ENCODE results near the gene RPS26.

RPS26 gene

DNA sequence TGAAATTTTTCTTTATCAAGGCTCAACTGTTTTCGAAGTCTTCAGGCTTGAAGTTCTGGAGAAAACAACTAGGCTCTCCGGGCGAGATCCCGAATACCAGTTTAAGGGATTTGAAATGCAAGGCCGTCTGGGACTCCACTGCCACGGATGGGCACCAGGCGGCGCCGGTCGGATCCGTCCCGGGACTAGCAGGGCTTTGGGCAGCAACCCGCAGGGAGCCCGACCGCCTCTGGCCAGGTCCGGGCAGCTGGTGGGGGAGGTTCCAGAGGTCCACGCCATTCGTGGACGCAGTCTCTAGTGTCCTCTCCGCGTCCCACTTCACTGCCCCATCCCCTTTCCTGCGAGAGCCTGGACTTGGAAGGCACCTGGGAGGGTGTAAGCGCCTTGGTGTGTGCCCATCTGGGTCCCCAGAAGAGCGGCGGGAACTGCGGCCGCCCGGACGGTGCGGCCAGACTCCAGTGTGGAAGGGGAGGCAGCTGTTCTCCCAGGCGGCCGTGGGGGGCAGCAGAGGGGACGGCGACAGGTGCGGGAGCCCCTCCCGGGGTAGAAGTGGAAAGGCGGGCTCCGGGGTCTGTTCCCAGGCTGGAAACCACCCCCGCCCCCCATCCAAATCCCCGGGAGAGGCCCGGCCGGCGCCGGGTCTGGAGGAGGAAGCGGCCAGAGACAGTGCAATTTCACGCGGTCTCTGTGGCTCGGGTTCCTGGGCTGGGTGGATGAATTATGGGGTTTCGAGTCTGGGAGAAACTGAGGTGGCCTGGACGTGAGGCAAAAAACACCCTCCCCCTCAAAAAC lies 37.4 kb downstream of the RPS26 start:
- peak; percentile 83 to 87 for DNase-seq

DNA sequence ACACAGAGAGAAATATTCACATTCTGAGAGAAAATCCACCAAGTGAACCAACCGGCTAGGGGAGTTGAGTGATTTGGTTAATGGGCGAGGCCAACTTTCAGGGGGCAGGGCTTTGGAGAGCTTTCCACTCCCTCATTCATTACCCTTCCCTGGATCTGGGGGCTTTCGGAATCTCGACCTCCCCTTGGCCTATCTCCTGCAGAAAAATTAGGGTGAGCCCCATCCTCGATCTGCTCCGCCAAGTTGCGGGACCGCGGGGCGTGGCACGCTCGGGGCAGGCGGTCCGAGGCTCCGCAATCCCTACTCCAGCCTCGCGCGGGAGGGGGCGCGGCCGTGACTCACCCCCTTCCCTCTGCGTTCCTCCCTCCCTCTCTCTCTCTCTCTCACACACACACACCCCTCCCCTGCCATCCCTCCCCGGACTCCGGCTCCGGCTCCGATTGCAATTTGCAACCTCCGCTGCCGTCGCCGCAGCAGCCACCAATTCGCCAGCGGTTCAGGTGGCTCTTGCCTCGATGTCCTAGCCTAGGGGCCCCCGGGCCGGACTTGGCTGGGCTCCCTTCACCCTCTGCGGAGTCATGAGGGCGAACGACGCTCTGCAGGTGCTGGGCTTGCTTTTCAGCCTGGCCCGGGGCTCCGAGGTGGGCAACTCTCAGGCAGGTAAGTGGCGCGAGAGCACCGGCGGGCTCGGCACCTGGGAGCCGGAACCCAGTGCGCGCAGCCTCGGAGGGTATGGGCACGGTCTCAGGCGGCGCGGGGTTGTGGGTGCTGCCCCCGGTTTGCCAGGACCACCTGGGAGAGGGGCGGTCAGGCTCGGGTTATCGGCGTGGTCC lies 38.2 kb downstream of the RPS26 start, which contains the start of gene ERBB3:
Gene ERBB3, plus strand, starts transcription at position 443 of the 833 bp plus-strand sequence. Its CDS starts 136 bp downstream, at position 579.
- DNase-seq = peak; percentile 65 to 69

DNA sequence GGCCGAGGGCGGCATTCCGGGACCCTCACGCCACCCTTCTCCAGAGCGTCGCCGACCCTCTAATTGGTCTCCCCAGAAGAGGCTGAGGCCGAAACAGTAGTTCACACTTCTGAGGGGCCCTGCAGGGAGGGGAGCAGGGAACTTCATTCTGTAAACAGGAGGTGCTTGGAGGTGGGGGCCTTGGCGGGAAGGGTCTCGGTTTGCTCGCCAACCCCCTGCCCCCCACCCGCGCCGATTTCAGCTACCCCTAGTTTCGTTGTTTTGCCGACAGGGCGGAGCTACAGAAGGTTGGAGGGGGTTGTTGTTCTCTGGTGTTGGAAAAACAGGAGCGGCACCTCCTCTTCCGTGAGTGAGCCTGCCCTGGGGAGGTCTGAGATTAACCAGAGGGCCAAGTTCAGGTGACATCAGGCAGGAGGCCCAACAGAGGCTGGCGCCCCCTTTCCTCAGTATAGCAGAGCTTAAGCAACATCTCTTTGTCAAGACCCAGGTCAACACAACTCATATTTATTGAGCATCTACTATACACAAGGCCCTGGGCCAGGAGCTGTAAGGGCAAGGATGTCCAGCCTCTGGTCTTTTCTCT lies 38.9 kb downstream of the RPS26 start:
- DNase-seq = no peak

DNA sequence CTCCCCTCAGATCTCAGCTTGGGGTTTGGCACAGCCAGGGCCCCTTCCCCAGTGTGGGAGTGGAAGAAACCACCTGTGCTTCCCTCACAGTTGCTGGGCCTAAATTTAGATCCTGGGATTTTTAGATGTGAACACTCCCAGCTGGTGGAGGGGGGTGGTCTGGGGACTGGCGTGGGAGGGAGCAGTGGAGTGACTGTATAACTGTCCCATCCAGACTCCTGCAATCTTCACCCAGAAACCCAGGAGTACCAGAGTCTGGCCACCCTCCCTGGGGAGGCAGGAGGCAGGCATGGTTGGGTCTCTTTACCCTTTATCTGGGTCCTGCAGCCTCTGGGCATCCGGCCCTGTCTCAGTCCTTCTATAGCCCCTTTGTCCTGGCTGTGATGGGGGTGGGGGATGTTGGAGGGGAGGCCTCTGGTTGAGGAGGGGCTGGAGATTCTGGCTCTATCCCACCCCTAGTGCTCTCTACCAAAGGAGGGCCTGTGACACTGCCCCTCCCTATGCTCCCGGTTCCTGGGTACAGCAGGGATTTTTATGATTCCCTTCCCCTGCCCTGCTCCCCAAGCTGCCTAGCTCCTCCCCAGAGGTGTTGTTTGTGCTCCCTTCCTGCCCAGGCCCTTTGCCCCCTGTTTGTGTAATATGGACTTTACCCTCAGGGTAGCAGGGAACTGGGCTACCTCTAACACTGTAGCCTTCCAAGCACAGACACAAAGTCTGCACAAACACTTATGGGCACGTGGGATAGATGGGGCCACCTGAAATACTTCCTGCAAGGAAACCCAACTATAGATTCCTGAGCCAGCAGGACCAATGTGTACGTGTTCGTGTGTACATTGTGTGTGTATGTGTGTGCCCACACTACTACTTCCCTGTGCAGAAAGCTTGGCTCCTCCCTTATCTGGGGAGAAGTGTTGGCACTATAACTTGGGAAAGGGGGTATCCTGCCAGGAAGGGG lies 40.0 kb downstream of the RPS26 start:
- no peak for DNase-seq

DNA sequence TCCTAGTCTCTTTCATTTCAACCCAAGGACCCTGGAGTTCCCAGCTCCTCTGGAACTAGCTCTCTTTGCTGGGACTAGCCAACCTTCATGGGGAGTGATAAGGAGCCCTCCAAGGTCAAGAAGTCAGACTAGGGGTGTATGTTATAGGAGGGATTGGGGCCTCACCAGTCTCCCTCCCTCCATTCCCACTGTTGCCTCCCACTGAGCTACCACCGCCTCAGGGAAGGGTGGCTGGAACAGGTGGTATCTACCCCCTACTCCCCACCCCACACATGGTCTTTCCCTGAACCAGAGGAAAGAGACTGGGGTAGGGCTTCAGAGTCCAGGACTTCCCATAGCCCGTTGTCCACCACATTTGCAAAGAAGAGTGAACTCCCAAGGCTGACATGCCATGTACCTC lies 40.7 kb downstream of the RPS26 start:
- DNase-seq = no peak

DNA sequence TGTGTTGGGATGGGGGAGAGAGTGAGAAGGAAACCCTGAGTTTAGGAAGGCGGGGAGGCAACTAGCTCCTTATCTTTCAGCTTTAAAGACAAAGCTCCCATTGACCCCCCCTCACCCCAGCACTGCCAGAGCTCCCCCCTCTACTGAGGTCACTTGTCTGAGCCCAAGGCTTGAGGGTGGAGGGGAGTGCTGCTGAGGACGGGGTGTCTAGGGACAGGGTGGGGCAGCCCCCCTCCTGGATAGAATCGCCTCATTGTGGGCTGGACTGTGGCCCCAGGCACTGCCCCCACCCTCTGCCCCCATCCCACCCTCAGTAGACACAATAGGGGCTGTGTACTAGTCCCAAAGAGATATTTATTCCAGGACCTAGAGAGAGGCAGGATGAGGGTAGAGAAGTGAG lies 41.2 kb downstream of the RPS26 start:
- no peak for DNase-seq

DNA sequence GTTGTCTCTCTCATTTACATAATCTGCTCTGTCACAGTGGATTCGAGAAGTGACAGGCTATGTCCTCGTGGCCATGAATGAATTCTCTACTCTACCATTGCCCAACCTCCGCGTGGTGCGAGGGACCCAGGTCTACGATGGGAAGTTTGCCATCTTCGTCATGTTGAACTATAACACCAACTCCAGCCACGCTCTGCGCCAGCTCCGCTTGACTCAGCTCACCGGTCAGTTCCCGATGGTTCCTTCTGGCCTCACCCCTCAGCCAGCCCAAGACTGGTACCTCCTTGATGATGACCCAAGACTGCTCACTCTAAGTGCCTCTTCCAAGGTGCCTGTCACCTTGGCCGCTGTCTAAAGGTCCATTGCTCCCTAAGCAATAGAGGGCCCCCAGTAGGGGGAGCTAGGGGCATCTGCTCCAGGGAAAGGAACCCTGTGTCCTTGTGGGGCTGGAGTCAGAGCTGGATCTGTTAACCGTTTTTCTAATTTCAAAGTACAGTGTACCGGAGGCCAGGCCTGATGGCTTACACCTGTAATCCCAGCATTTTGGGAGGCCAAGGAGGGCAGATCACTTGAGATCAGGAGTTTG lies 43.3 kb downstream of the RPS26 start:
- peak in 1 of 2 experiments; percentile 18 for DNase-seq

DNA sequence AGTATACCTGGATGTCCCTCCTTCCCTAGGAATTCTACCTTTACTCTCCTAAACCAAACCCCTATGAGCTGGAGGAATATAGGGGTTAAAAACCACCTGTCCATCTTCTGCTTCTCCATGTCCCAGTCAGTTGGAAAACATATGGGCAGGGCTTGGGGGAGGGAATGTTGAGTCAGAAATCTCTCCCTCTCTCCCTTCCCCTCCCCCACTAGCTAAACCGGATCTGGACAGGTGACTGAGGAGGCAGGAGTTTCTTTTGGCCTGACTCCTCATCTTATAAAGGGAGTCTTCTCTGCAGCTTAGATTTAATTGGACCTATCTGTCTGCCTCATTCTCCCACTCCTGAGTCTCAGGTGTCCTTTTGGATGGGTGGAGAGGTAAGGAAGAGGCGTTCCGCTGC lies 44.4 kb downstream of the RPS26 start:
- no peak for DNase-seq

DNA sequence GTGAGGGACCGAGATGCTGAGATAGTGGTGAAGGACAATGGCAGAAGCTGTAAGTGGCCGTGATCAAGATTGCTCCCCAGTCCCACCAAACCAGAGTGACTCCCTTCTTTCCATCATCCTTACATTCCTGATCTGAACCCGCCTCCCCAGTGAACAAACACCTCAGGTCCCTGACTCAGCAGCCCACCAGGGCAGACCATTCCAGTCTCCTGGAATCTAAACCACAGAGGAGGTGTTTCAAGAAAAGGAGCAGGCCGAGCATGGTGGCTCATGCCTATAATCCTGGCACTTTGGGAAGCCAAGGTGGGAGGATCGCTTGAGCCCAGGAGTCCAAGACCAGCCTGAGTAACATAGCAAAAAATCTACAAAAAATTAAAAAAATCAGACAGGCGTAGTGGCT lies 44.9 kb downstream of the RPS26 start:
- no peak for DNase-seq

DNA sequence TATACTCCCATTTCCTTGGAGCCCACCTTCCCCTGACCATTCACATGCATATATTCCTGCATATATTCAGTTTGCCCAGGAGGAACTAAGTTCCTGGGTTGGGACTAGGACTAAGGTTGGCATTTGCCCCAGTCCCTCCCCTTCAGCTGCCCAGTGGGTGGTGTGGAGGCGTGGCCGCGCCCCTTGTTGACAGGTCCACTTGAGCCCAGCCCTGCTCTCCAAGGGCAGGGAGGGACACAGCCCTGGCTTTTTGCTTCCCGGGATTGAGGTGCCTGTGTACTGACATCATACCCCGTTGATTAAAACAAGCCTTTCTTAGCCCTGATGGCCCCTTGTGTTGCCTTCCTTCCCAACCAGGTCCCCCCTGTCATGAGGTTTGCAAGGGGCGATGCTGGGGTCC lies 45.5 kb downstream of the RPS26 start:
- DNase-seq = no peak

Data from NCI-H524 (cell line).